GM21576 (cell line): ENCODE results near the gene CNBP.
"Not testable (repeated sequence)": the region's sequence is repeated elsewhere in the genome, so short reads cannot be mapped to it uniquely, and the experiment has no call there.

ENCODE experiments used
- ATAC-seq: cut with Tn5 transposase; IDR thresholded peaks from one replicate; pipeline ENCODE4 v1.9.1; 2021; ENCODE audit warnings: mild to moderate bottlenecking, moderate library complexity; ENCODE audit not compliant: unreplicated experiment

The CNBP gene

DNA sequence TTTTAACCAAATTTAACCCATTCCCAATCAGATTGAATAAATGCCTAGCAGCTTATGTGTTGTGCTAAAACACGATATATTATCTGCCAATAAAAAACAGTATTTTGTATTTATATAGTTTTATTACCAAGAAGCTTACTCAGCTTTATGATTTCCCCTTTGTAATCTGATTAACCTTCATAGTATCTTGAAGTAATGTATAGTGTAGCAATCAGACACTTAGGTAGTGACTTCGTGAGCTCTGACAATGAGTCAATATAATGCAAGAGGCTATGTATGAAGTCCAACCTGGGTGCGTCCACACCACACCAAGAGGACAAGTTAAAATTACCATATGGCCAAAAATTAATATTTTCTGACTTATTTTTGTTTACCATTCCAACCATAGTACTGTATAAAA lies 2.1 kb upstream of the CNBP start:
- ATAC-seq = no peak

- not testable (repeated sequence) for ATAC-seq
Observed at GRCh38 chr3:129184784-129185542, 1.3 kb upstream of the CNBP start.

DNA sequence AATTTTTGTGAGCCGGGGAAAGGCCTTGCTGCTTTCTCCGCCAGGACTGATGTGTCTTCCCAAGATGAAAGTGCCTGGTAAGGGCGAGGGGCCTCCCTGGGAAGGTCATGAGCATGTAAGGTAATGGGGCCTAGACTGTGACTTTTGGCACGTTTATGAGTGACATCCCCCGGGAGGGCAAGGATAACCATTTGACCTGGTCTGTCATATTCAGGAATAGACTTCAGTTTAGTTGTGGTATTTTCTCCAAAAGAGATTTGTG lies 631 bp upstream of the CNBP start:
- no peak for ATAC-seq

GRCh38 chr3:129182390-129183185 lies 1.1 kb downstream of the CNBP start:
- ATAC-seq = no peak

DNA sequence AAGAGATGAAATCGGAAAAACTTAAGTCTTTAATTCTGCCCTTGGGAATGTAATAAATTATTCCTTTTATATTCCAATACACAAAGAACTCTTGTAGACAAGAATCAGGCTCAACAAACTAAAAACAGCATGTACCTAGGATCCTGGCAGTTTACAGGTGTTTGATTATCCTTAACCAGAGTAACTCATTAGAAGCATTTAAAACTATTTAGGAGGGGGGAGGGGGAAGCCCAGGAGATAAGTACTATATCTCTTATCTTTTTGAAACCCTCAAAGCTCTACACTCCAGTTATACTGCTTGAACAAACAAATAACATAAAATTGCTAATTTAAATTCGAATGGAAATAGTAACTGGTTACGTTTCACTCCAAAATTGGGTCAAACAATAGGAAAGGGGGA lies 1.9 kb downstream of the CNBP start:
- no peak for ATAC-seq

DNA sequence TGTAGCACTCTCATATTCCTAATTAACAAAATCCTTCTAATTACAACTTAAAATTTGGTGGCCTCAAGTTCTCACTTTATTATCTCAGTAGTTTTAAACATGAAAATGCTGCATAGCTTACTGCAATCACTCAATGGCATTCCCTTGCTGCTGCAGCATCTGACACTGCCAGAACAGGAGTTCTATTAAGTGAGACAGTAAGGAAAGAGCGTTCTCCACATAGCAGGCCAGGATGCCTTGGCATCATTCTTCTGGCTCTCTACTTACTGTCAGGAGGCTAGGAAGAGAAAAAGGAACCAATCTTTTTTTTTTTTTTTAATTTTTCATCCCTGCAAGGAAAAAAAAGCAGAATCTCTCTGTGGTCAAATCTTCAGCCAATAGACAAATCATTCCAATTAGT lies 3.2 kb downstream of the CNBP start:
- no peak for ATAC-seq

GRCh38 chr3:129176051-129176450 lies 7.6 kb downstream of the CNBP start:
- ATAC-seq = no peak

- ATAC-seq = no peak
Observed at GRCh38 chr3:129173725-129174124, 10.0 kb downstream of the CNBP start.

- ATAC-seq = no peak
Observed at GRCh38 chr3:129173206-129173605, 10.5 kb downstream of the CNBP start.

DNA sequence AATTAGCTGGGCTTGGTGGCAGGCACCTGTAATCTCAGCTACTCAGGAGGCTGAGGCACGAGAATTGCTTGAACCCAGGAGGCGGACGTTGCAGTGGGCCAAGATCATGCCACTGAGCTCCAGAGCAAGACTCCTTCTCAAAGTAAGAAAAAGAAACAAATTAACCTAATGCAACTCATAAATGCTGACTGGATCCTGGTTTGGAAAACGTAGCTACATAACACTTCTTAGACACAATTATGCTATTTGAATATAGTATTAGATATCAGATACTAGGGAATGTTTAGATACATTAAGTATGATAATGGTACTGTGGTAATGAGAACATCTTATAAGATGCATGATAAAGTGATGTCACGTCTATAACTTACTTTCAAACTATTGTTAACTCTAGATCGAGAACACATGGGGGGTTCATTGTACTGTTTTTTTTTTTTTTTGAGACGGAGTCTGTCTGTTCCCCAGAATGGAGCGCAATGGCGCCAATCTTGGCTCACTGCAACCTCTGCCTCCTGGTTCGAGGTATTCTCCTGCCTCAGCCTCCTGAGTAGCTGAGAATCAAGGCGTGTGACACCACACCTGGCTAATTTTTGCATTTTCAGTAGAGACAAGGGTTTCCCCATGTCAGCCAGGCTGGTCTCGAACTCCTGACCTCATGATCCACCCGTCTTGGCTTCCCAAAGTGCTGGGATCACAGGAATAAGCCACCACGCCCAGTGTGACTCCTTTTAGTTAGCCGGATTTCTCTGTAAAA lies 16.9 kb downstream of the CNBP start:
- ATAC-seq = no peak

DNA sequence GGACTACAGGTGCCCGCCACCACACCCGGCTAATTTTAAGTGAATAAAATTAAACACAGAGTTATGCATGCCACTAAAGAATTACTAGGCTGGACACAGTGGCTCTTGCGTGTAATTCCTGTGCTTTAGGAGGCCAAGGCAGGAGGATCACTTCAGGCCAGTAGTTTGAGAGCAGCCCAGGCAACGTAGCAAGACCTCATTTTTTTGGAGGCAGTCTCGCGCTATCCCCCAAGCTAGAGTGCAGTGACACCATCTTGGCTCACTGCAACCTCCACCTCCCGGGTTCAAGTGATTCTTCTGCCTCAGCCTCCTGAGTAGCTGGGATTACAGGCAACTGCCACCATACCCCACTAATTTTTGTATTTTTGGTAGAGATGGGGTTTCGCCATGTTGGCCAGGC lies 18.1 kb downstream of the CNBP start:
- not testable (repeated sequence) for ATAC-seq

DNA sequence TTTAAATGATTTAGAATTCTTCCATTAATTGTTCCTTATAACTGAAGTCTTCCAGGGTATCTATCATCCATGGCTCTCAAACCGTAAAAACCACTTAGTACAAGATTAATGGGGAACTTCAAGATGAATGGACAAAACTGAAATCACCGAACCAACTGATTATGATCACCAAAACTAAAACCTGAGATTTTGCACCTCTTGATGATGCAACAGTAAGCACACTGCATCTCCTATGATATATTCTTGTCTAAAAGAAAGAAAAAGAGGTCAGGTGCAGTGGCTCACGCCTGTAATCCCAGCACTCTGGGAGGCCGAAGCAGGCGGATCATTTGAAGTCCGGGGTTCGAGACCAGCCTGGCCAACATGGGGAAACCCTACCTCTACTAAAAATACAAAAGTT lies 19.2 kb downstream of the CNBP start:
- ATAC-seq = no peak

GRCh38 chr3:129162729-129163579 lies 20.7 kb downstream of the CNBP start:
- no peak for ATAC-seq

DNA sequence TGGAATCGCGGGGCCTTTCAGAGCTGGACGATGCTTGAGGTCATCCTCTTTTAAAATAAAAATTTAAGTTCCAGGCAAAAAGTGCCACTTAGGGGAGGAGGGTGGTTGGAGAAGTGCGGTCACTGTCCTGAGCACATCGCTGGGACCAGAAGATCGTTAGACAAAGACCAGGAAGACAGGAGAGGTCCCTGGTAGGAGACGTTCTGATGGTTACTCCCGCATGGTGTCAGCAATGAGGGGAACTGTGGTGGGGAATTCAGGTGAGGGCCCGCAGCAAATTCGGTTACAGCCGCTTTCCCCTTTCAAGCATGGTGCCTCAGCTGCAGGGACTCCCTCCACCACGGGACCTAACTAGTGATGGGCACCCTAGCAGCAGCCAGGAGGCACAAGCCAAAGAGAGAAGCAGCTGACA lies 21.8 kb downstream of the CNBP start:
- ATAC-seq = peak; percentile 5

- ATAC-seq = peak; percentile 61
Observed at GRCh38 chr3:129160891-129161859, 22.5 kb downstream of the CNBP start, which contains the start of gene ISY1. Gene ISY1 (minus strand): TSS chr3:129161063. CDS start chr3:129160975, 88 bp downstream.

DNA sequence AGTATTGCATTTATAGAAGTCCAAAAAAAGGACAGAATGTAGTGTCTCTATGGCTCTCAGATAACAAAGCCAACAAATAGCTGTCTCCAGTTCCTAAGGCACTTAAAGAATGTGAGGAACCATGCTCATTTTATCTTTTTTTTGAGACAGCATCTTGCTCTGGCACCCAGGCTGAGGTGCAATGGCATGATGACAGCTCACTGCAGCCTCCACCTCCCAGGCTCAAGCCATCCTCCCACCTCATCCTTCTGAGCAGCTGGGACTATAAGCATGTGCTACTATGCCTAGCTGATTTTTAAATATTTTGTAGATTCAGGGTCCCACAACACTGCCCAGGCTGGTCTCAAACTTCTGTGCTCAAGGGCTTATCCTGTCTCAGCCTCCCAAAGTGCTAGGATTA lies 38.9 kb downstream of the CNBP start:
- ATAC-seq = no peak

DNA sequence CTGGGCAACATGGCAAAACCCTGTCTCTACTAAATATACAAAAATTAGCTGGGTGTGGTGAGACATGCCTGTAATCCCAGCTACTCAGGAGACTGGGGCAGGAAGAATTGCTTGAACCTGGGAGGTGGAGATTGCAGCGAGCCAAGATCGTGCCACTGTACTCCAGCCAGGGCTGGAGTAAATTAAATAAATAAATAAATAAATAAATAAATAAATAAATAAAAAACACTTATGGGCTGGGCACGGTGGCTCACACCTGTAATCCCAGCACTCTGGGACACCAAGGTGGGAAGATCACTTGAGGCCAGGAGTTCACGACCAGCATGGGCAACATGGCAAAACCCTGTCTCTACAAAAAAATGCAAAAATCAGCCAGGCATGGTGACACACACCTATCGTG lies 42.7 kb downstream of the CNBP start:
- ATAC-seq = not testable (repeated sequence)

DNA sequence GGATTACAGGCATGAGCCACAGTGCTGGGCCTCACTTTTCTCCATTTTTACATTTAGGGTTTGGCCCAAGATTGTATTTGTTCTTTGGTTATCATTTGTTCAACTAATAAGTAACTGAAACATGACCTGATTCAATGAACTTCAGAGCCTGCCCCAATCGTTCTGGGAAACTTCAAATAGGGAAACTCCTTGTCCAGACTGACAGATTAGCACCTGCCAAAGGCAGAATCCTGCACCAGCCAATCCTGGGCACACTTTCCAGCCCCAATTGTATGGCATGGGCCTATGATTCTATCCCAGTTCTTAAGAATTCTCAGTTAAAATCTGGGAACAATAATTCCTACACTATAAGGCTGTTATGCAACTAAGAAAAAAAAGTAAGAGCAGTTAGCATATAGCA lies 43.8 kb downstream of the CNBP start:
- ATAC-seq = no peak

DNA sequence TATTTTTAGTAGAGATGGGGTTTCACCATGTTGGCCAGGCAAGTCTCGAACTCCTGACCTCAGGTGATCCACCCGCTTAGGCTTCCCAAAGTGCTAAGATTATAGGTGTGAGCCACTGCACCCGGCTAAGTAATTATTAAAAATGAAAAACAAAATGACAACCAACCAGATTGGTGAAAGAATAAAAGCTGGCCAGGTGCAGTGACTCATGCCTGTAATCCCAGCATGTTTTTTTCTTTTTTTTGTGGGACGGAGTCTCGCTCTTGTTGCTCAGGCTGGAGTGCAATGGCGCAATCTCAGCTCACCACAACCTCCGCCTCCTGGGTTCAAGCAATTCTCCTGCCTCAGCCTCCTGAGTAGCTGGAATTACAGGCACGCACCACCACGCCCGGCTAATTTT lies 47.4 kb downstream of the CNBP start:
- ATAC-seq = not testable (repeated sequence)
